Ovary (tissue), 9 donors: ENCODE measurements around the gene BTN2A1. TPM values are rescaled to one million over a fixed set of nuclear protein-coding genes. Genes with fewer than 3 reads are reported as not detected.
"Not testable (repeated sequence)": the region's sequence is repeated elsewhere in the genome, so short reads cannot be mapped to it uniquely, and the experiment has no call there.

Experiments used
- DNase-seq, 5 donors: peaks; one replicate each; pipeline ENCODE4 v3.0.0-alpha.2; 2019 to 2020
- H3K27ac ChIP-seq, 2 donors: fragments of 200-600 bp; one replicate each; pipeline versions ENCODE4 v1.5.1 to v1.8.0; 2019 to 2022
- H3K27me3 ChIP-seq: fragments of 200-600 bp; one replicate; pipeline ENCODE4 v1.8.0; 2022
- H3K36me3 ChIP-seq: fragments of 200-600 bp; sonication (generic); one replicate; pipeline ENCODE4 v1.5.1; 2019
- H3K4me1 ChIP-seq: one replicate; pipeline ENCODE4 v1.8.1; 2013; ENCODE audit warnings: mild to moderate bottlenecking, moderate library complexity; ENCODE audit not compliant: insufficient read depth
- H3K4me3 ChIP-seq: fragments of 200-600 bp; sonication (generic); one replicate; pipeline ENCODE4 v1.5.1; 2017
- H3K9me3 ChIP-seq, 2 donors: fragments of 200-600 bp in 1 of 2; sonication (generic) in 1 of 2; one replicate each; pipeline versions ENCODE4 v1.5.1 to v1.8.1; 2013 to 2019; ENCODE audit warnings: mild to moderate bottlenecking in 1 of 2, moderate library complexity in 1 of 2
- CTCF ChIP-seq, 3 donors: fragments of 450-650 bp in 2 of 3; fragments of 200-600 bp in 1 of 3; IDR thresholded peaks; one replicate each; pipeline versions ENCODE4 v1.5.1 to v1.8.0; 2016 to 2022; ENCODE audit warnings: antibody characterized with exemption in 3 of 3, mild to moderate bottlenecking in 1 of 3
- EP300 ChIP-seq: sonication (generic); formaldehyde crosslinking; IDR thresholded peaks from one replicate; pipeline ENCODE4 v1.6.1; 2017; ENCODE audit warnings: antibody characterized with exemption
- POLR2A ChIP-seq: fragments of 450-650 bp; IDR thresholded peaks from one replicate; pipeline ENCODE4 v1.6.1; 2017; ENCODE audit warnings: antibody characterized with exemption, mild to moderate bottlenecking, moderate library complexity
- WGBS, 3 donors: extraction: QIAGEN DNeasy Blood & Tissue Kit in 1 of 3; methylation state at CpG; one replicate each; pipeline versions ENCODE4 v1.1.5 to v1.1.7; 2013 to 2017; 5-methylcytosine and 5-hydroxymethylcytosine counted together
- intact Hi-C, 4 donors: fragments of 100-400 bp; cut with DNase I; formaldehyde crosslinking; loops; one replicate each; pipeline versions ENCODE4 v1.11.0 to v1.15.1; 2022 to 2023
- polyA plus RNA-seq, 2 donors: library from polyadenylated mRNA; stranded (reverse); fragments of 200-250 nt in 1 of 2; fragments of 350-450 nt in 1 of 2; fragmentation: Illumina TruSeq in 1 of 2; extraction: RNeasy Lipid Tissue Mini Kit (QIAGEN cat#74804) in 1 of 2; gene quantifications; one replicate each; pipeline ENCODE4 v1.2.3, GENCODE V29; 2013 to 2014
- total RNA-seq, 7 donors: library from RNA; depleted of rRNA in 2 of 7; stranded (reverse); fragments of >200 nt in 2 of 7; fragmentation: NEBNext Ultra II Directional in 3 of 7; extraction: Animal tissue kit (Norgen Biotek cat#: 25700) in 3 of 7; gene quantifications; one replicate each; pipeline versions ENCODE4 v1.1.0 to v1.2.4, GENCODE V29; 2016 to 2023
- donor health status: DM: no; HTN: no; CAD: no; lungs with moderate emphysema.
- donor health status: DM: no; HTN: no; CAD: no.
- donor health status: Bipolar disorder and iron deficiency.
- donor health status: DM: yes; HTN: yes; CAD: no.
- donor health status: DM: no; HTN: no; CAD: no.
- donor health status: DM: yes; HTN: yes; CAD: no.

The BTN2A1 gene
- total and polyA plus RNA-seq, 9 donors: 9.0 to 33.3 (median 18.8) TPM

- Histone ChIP-seq H3K4me3 (no peak overlapping the region), H3K9me3 (no peaks in the 10 kb centered on the region), H3K27me3 (no peaks in the 10 kb centered on the region), H3K4me1 (peaks cover 4% of the 10 kb centered on the region), H3K36me3 (no peaks in the 10 kb centered on the region), H3K27ac (no peak overlapping the region)
- TF ChIP-seq EP300 (no peak), POLR2A (no peak), CTCF (IDR thresholded peaks at IDR 0.05) (no peak)
- intact Hi-C loops: no loop called here
- WGBS, 3 donors: 63 to 95% (median 94%) methylated on average over 1 of the region's 1 CpG
- no peak for DNase-seq
These were observed 41.5 kb upstream of the BTN2A1 start for GRCh38 chr6:26416288-26416687.

DNA sequence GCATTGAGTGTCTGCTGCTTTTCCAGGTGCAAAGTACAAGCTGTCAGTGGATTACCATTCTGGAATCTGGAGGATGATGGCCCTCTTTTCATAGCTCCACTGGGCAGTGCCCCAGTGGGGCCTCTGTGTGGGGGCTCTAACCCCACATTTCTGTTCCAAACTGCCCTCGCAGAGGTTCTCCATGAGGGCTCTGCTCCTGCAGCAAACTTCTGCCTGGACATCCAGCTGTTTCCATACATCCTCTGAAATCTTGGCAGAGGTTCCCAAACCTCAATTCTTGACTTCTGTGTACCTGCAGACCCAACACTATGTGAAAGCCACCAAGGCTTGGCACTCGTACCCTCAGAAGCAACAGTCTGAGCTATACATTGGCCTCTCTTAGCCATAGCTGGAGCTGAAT, 39.7 kb upstream of the BTN2A1 start:
- DNase-seq, H3K36me3 ChIP-seq, H3K27me3 ChIP-seq, H3K9me3 ChIP-seq, H3K27ac ChIP-seq, H3K4me3 ChIP-seq, intact Hi-C loops, H3K4me1 ChIP-seq: not testable (repeated sequence)
- WGBS, 3 donors: 92 to 100% (median 100%) methylated on average over 2 of the region's 2 CpGs

DNA sequence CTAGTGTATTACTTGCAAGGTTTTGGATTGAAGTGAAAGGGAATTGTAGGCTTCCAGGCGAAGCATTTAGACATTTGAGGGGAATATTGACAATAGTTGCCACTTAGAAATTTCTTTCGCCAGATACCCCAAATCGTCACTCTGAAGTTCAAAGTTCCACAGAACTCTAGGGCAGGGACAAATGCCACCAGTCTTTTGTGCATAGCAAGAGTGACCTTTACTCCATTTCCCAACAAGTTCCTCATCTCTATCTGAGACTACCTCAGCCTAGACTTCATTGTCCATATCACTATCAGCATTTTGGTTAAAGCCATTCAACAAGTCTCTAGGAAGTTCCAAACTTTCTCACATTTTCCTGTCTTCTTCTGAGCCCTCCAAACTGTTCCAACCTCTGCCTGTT, 39.0 kb upstream of the BTN2A1 start:
- intact Hi-C loops, H3K9me3 ChIP-seq, DNase-seq, H3K27me3 ChIP-seq, H3K4me3 ChIP-seq, H3K4me1 ChIP-seq, H3K27ac ChIP-seq, H3K36me3 ChIP-seq: not testable (repeated sequence)
- 93 to 98% (median 96%) methylated on average over 3 of the region's 3 CpGs for WGBS, 3 donors

GRCh38 chr6:26420688-26421171, 37.0 kb upstream of the BTN2A1 start:
- H3K4me3 ChIP-seq: peak overlapping the region; percentile 69

DNA sequence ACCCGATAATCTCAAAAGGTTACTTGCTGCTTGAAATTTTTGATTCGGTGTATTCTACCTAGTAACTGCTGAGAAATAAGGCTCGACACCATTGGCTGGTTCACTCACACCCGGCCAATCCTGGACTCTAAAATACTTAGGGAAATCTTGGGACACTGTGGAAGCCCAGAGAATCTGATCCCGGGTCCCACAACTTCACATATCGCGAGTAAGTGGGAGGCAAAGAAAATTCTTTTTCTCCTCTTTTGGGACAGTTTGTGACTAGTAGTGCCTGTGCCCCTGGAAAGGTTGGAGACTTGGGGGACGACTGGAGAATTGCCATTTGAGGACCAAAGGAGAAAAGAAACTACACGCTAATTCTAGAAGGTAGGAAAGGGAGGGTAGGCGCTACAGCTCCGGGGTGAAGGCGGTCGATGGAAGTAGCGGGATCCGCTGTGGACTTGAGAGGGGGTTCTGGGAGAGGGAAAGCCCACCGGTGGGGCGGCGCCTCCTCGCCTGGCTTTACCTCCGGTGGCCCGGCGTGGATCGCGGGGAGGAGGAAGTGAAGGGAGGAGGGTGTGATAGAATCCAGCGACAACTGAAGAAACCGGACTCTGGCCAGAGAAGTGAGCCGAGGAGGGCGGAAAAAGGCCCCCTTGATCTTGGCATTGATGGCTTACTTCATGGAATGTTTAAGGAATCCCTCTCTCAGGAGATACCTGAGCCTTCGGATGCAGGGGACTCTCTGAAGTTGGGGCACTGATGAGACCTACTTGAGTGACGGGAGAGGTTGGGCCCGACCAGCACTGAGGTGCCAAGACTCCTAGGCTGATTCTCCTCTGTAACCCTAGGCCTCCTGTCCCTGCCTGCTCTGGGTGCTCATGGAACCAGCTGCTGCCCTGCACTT, 36.3 kb upstream of the BTN2A1 start:
- Histone ChIP-seq H3K27ac (peak overlapping the region; percentile 81 to 83), H3K36me3 (no peaks in the 10 kb centered on the region), H3K4me1 (peaks cover 7% of the 10 kb centered on the region), H3K9me3 (no peaks in the 10 kb centered on the region), H3K4me3 (peak overlapping the region; percentile 69), H3K27me3 (no peaks in the 10 kb centered on the region)
- peak; percentile 62 to 76 (median 65) for DNase-seq
- 0 to 1% (median 1%) methylated on average over 31 of the region's 31 CpGs for WGBS, 3 donors
- TF ChIP-seq EP300 (no peak), CTCF (IDR thresholded peaks at IDR 0.05) (no peak), POLR2A (no peak)
- intact Hi-C loops: no loop called here

More at GRCh38 chr6:26420688-26421171, 37.0 kb upstream of the BTN2A1 start:
- Histone ChIP-seq H3K36me3 (no peaks in the 10 kb centered on the region), H3K27ac (peak overlapping the region; percentile 48 to 81), H3K9me3 (no peaks in the 10 kb centered on the region), H3K4me1 (peaks cover 7% of the 10 kb centered on the region), H3K27me3 (no peaks in the 10 kb centered on the region)
- whole genome bisulfite sequencing, 3 donors: 16 to 21% (median 19%) methylated on average over 4 of the region's 4 CpGs
- no peak for TF ChIP-seq CTCF (IDR thresholded peaks at IDR 0.05)
- TF ChIP-seq POLR2A: no peak
- no peak for TF ChIP-seq EP300
- intact Hi-C loops: no loop called here
- peak in 4 of 5 donors; percentile 23 to 42 (median 34) for DNase-seq
